ENCODE results near the gene MCM5.

DNA sequence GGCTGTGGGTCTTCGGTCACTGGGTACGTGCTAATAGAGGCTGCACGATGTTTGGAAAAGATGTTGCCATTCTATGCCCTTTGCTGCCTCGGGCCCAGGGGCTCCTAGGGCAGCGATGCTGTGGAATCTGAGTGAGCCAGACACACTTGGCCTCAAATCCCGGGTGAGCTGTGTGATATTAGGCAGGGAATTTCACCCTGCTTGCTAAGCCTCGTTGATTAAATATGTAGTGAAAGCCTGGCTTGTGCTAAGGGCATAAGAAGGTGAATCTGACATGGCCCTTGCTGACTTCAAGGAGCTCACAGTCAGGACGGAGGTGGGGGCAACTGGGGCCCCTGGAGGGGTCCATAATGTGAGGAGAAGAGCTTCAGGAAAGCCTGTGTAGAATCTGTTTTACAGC lies 24.4 kb upstream of the MCM5 start:
- TF ChIP-seq, protein P1, sequence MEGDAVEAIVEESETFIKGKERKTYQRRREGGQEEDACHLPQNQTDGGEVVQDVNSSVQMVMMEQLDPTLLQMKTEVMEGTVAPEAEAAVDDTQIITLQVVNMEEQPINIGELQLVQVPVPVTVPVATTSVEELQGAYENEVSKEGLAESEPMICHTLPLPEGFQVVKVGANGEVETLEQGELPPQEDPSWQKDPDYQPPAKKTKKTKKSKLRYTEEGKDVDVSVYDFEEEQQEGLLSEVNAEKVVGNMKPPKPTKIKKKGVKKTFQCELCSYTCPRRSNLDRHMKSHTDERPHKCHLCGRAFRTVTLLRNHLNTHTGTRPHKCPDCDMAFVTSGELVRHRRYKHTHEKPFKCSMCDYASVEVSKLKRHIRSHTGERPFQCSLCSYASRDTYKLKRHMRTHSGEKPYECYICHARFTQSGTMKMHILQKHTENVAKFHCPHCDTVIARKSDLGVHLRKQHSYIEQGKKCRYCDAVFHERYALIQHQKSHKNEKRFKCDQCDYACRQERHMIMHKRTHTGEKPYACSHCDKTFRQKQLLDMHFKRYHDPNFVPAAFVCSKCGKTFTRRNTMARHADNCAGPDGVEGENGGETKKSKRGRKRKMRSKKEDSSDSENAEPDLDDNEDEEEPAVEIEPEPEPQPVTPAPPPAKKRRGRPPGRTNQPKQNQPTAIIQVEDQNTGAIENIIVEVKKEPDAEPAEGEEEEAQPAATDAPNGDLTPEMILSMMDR (IDR thresholded peaks at IDR 0.05): no peak
- TF ChIP-seq POLR2A (IDR thresholded peaks at IDR 0.05): no peak
